ENCODE data around the gene OTOP2.

DNA sequence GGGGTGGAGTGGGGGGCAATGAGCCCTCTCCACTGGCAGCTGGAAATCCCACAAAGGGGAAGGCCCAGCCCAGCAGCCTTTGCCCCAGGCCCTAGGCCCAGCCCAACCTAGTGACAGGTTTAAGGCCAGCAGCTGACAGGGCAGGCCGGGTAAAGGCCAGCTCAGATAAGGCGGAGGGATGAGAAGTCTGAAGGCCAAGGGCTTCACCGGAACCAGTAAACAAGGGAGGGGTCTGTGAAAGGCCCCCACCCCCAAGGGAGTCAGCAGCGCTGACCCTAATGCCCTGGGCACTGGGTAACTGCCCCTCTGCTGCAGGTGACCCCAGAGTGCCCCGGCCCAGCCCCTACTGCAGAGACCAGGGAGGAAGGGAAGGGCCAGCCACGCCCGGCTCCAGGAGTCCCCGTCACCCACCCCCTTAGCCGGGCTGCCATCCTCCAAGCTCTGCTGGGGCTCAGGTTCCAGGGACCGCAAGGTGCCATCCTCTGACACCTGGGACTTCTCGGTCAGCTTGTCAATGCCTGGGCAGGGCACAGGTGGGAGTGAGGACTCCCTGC, 29.1 kb downstream of the OTOP2 start:
- TF ChIP-seq, protein P1, sequence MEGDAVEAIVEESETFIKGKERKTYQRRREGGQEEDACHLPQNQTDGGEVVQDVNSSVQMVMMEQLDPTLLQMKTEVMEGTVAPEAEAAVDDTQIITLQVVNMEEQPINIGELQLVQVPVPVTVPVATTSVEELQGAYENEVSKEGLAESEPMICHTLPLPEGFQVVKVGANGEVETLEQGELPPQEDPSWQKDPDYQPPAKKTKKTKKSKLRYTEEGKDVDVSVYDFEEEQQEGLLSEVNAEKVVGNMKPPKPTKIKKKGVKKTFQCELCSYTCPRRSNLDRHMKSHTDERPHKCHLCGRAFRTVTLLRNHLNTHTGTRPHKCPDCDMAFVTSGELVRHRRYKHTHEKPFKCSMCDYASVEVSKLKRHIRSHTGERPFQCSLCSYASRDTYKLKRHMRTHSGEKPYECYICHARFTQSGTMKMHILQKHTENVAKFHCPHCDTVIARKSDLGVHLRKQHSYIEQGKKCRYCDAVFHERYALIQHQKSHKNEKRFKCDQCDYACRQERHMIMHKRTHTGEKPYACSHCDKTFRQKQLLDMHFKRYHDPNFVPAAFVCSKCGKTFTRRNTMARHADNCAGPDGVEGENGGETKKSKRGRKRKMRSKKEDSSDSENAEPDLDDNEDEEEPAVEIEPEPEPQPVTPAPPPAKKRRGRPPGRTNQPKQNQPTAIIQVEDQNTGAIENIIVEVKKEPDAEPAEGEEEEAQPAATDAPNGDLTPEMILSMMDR (IDR thresholded peaks at IDR 0.05; ENCODE audit: insufficient read depth, low read depth, low read length), result no peak
- no peak for TF ChIP-seq EZH2 (IDR thresholded peaks at IDR 0.05; ENCODE audit: insufficient read depth, low read length)
